OCI-LY1 (cell line): ENCODE data around the gene TUFT1.

Experiments
- H2AFZ ChIP-seq: fragments of 200-600 bp; sonication (generic), shearing (Covaris generic); 2 replicates; pipeline ENCODE4 v1.6.0; 2014; ENCODE audit warnings: antibody characterized with exemption, mild to moderate bottlenecking, low read length
- H3F3A ChIP-seq: fragments of 200-600 bp; sonication (generic), shearing (Covaris generic); 2 replicates; pipeline ENCODE4 v1.6.0; 2014; ENCODE audit warnings: mild to moderate bottlenecking, antibody characterized with exemption, low read length, moderate library complexity; ENCODE audit not compliant: insufficient read depth
- H3K27ac ChIP-seq: fragments of 200-600 bp; sonication (generic); 2 replicates; pipeline ENCODE4 v1.5.1; 2014; ENCODE audit warnings: low read length, mixed run types, mild to moderate bottlenecking, low read depth; ENCODE audit not compliant: poor library complexity, severe bottlenecking
- H3K27me3 ChIP-seq: fragments of 200-600 bp; sonication (generic); 2 replicates; pipeline ENCODE4 v1.6.0; 2014; ENCODE audit warnings: antibody characterized with exemption, mild to moderate bottlenecking, low read length, moderate library complexity; ENCODE audit not compliant: insufficient read depth
- H3K36me3 ChIP-seq: fragments of 200-600 bp; sonication (generic); 2 replicates; pipeline ENCODE4 v1.6.1; 2014; ENCODE audit warnings: mild to moderate bottlenecking, antibody characterized with exemption, low read length, moderate library complexity, mixed read lengths; ENCODE audit not compliant: insufficient read depth
- H3K4me1 ChIP-seq: fragments of 200-600 bp; sonication (generic); 2 replicates; pipeline ENCODE4 v1.5.1; 2014; ENCODE audit warnings: mild to moderate bottlenecking, low read length, moderate library complexity; ENCODE audit not compliant: insufficient read depth, severe bottlenecking
- H3K4me2 ChIP-seq: fragments of 200-600 bp; sonication (generic), shearing (Covaris generic); 2 replicates; pipeline ENCODE4 v1.6.1; 2014; ENCODE audit warnings: low read length
- H3K4me3 ChIP-seq: fragments of 200-600 bp; sonication (generic); 2 replicates; pipeline ENCODE4 v1.5.1; 2014; ENCODE audit warnings: low read length, low read depth, mild to moderate bottlenecking, mixed read lengths; ENCODE audit not compliant: poor library complexity, severe bottlenecking
- H3K79me2 ChIP-seq: fragments of 200-600 bp; shearing (Covaris generic); 2 replicates; pipeline ENCODE4 v1.6.1; 2016; ENCODE audit warnings: mixed run types, low read length, mixed read lengths; ENCODE audit not compliant: insufficient read depth
- H3K9ac ChIP-seq: fragments of 200-600 bp; sonication (generic), shearing (Covaris generic); 2 replicates; pipeline ENCODE4 v1.6.1; 2014; ENCODE audit warnings: mild to moderate bottlenecking, low read length, mixed read lengths
- H3K9me2 ChIP-seq: fragments of 200-600 bp; sonication (generic), shearing (Covaris generic); 2 replicates; pipeline ENCODE4 v1.6.1; 2014; ENCODE audit warnings: low read depth, mild to moderate bottlenecking, low read length, mixed read lengths
- H3K9me3 ChIP-seq: fragments of 200-600 bp; shearing (Covaris generic); 2 replicates; pipeline ENCODE4 v1.6.1; 2014; ENCODE audit warnings: low read length, mixed read lengths
- H4K20me1 ChIP-seq: fragments of 200-600 bp; sonication (generic), shearing (Covaris generic); 2 replicates; pipeline ENCODE4 v1.6.0; 2016; ENCODE audit warnings: mild to moderate bottlenecking, low read length; ENCODE audit not compliant: insufficient read depth
- CTCF ChIP-seq: fragments of 200-600 bp; sonication (generic), shearing (Covaris generic); IDR thresholded peaks from 2 replicates; pipeline ENCODE4 v1.5.1; 2017; ENCODE audit warnings: mild to moderate bottlenecking, antibody characterized with exemption, low read length, moderate library complexity, mixed read lengths
- EZH2 ChIP-seq: fragments of 200-600 bp; sonication (generic), shearing (Covaris generic); IDR thresholded peaks from 2 replicates; pipeline ENCODE4 v1.8.0; 2017; ENCODE audit warnings: borderline replicate concordance, mixed run types, mild to moderate bottlenecking, antibody characterized with exemption, low read length, moderate library complexity, mixed read lengths

TUFT1 gene

GRCh38 chr1:151619489-151620093 lies 79.5 kb downstream of the TUFT1 start:
- H3K79me2 ChIP-seq = peaks cover 26% of the 10 kb centered on the region
- no peaks in the 10 kb centered on the region for H3K27me3 ChIP-seq
- no peaks in the 10 kb centered on the region for H3K9me3 ChIP-seq
- H4K20me1 ChIP-seq = no peaks in the 10 kb centered on the region
- H3K4me2 ChIP-seq = no peak overlapping the region
- no peaks in the 10 kb centered on the region; the same call in 1 of the 2 replicates for H3K36me3 ChIP-seq
- TF ChIP-seq EZH2 (no peak), CTCF (no peak)
- H3K9me2 ChIP-seq = no peaks in the 10 kb centered on the region
- no peak overlapping the region for H3K27ac ChIP-seq
- H3K4me3 ChIP-seq = no peak overlapping the region
- no peaks in the 10 kb centered on the region for H3F3A ChIP-seq
- H3K9ac ChIP-seq = no peak overlapping the region
- H2AFZ ChIP-seq = no peak overlapping the region
- peaks cover 24% of the 10 kb centered on the region for H3K4me1 ChIP-seq

GRCh38 chr1:151620286-151620685 lies 80.2 kb downstream of the TUFT1 start:
- Histone ChIP-seq H3K27ac (no peak overlapping the region), H3K9me2 (no peaks in the 10 kb centered on the region), H3K27me3 (no peaks in the 10 kb centered on the region), H3K36me3 (no peaks in the 10 kb centered on the region; the same call in 1 of the 2 replicates), H3K4me2 (no peak overlapping the region), H3K9me3 (no peaks in the 10 kb centered on the region), H4K20me1 (no peaks in the 10 kb centered on the region), H3K4me1 (peaks cover 18% of the 10 kb centered on the region), H2AFZ (no peak overlapping the region), H3K79me2 (peaks cover 26% of the 10 kb centered on the region), H3F3A (no peaks in the 10 kb centered on the region), H3K9ac (no peak overlapping the region), H3K4me3 (no peak overlapping the region)
- no peak for TF ChIP-seq EZH2
- TF ChIP-seq CTCF = no peak

- Histone ChIP-seq H4K20me1 (no peaks in the 10 kb centered on the region), H3K27me3 (no peaks in the 10 kb centered on the region), H3K79me2 (peaks cover 25% of the 10 kb centered on the region), H3K9me3 (no peaks in the 10 kb centered on the region), H3K4me2 (peak overlapping the region; percentile 3; the same call in 1 of the 2 replicates), H2AFZ (no peak overlapping the region), H3K4me3 (no peak overlapping the region), H3K9me2 (no peaks in the 10 kb centered on the region), H3K36me3 (no peaks in the 10 kb centered on the region; the same call in 1 of the 2 replicates), H3F3A (no peaks in the 10 kb centered on the region), H3K27ac (no peak overlapping the region), H3K4me1 (peaks cover 9% of the 10 kb centered on the region), H3K9ac (no peak overlapping the region)
- TF ChIP-seq EZH2 (no peak), CTCF (no peak)
Observed at GRCh38 chr1:151621351-151621750, 81.2 kb downstream of the TUFT1 start.
